Keratinocyte (primary cell): ENCODE data around the gene ERBB3. TPM values are rescaled to one million over a fixed set of nuclear protein-coding genes. Genes with fewer than 3 reads are reported as not detected.

ENCODE experiments used
- DNase-seq: peaks from one replicate; pipeline ENCODE4 v3.0.0-alpha.2; 2011; ENCODE audit warnings: low read depth, missing footprints, low spot score
- FAIRE-seq: peaks from 2 replicates; lab custom pipeline; 2011; peaks lifted over from hg19 to GRCh38; lab: Jason Lieb, UNC
- H2AFZ ChIP-seq: 2 replicates; pipeline ENCODE4 v1.6.0; 2012; ENCODE audit warnings: low read length, control low read depth, inconsistent platforms; ENCODE audit not compliant: control insufficient read depth
- H3K27ac ChIP-seq: 2 replicates; pipeline ENCODE4 v1.5.1; 2011; ENCODE audit warnings: low read length; ENCODE audit not compliant: control insufficient read depth, insufficient read depth
- H3K27me3 ChIP-seq: 3 replicates; pipeline ENCODE4 v1.6.0; 2011; ENCODE audit warnings: low read length; ENCODE audit not compliant: control insufficient read depth, insufficient read depth; ENCODE audit errors: extremely low read depth
- H3K36me3 ChIP-seq, 2 experiments: 2 replicates in 1 of 2; 3 replicates in 1 of 2; pipeline ENCODE4 v1.5.1; 2011; ENCODE audit warnings: low read length in 2 of 2, mild to moderate bottlenecking in 1 of 2; ENCODE audit not compliant: control insufficient read depth in 2 of 2, insufficient read depth in 2 of 2; ENCODE audit errors: extremely low read depth in 1 of 2
- H3K4me1 ChIP-seq: 3 replicates; pipeline ENCODE4 v1.5.1; 2011; ENCODE audit warnings: low read length; ENCODE audit not compliant: control insufficient read depth, insufficient read depth; ENCODE audit errors: extremely low read depth
- H3K4me2 ChIP-seq: 3 replicates; pipeline ENCODE4 v1.6.0; 2011; ENCODE audit warnings: low read depth, low read length; ENCODE audit not compliant: control insufficient read depth, insufficient read depth; ENCODE audit errors: extremely low read depth
- H3K4me3 ChIP-seq, 3 experiments: fragments of 200-600 bp in 1 of 3; sonication (generic) in 1 of 3; 2 replicates in 2 of 3; 3 replicates in 1 of 3; pipeline ENCODE4 v1.5.1; 2011 to 2016; ENCODE audit warnings: low read length in 3 of 3, mild to moderate bottlenecking in 3 of 3, control low read depth in 2 of 3, inconsistent platforms in 1 of 3, low read depth in 1 of 3, mixed read lengths in 1 of 3, mixed run types in 1 of 3, moderate library complexity in 1 of 3; ENCODE audit not compliant: control insufficient read depth in 2 of 3, insufficient read depth in 2 of 3; ENCODE audit errors: extremely low read depth in 1 of 3
- H3K79me2 ChIP-seq: 2 replicates; pipeline ENCODE4 v1.6.0; 2012; ENCODE audit warnings: low read length; ENCODE audit not compliant: control insufficient read depth, insufficient read depth
- H3K9ac ChIP-seq: 3 replicates; pipeline ENCODE4 v1.6.0; 2011; ENCODE audit warnings: low read length; ENCODE audit not compliant: control insufficient read depth, insufficient read depth; ENCODE audit errors: extremely low read depth
- H3K9me1 ChIP-seq: 3 replicates; pipeline ENCODE4 v1.6.0; 2011; ENCODE audit warnings: low read length; ENCODE audit not compliant: control insufficient read depth, insufficient read depth; ENCODE audit errors: extremely low read depth
- H3K9me3 ChIP-seq: 2 replicates; pipeline ENCODE4 v1.5.1; 2012; ENCODE audit warnings: low read depth, low read length; ENCODE audit not compliant: control insufficient read depth
- H4K20me1 ChIP-seq: 3 replicates; pipeline ENCODE4 v1.6.0; 2011; ENCODE audit warnings: low read length; ENCODE audit not compliant: control insufficient read depth, insufficient read depth; ENCODE audit errors: extremely low read depth
- EZH2 ChIP-seq: IDR thresholded peaks from one replicate; pipeline ENCODE4 v1.6.1; 2012; ENCODE audit warnings: inconsistent platforms, mild to moderate bottlenecking, low read length, moderate library complexity
- dilution Hi-C: fragments of 300-500 bp; cut with MboI; formaldehyde crosslinking; loops from one replicate; pipeline ENCODE4 v1.7.0; 2020; ENCODE audit warnings: low sequenced_read_pairs; ENCODE audit not compliant: extremely low pct_ligation_motif_present
- polyA plus RNA-seq, 5 experiments: library from polyadenylated mRNA; depleted of rRNA in 3 of 5; stranded (reverse) in 3 of 5; stranded (forward) in 1 of 5; unstranded in 1 of 5; fragments of >200 nt; gene quantifications; 1 replicate in 1 of 5; 2 replicates in 3 of 5; 3 replicates in 1 of 5; pipeline versions ENCODE4 v1.2.1 to v1.2.3, GENCODE V29; 2011 to 2012; ENCODE audit warnings: missing spikeins in 2 of 5, low read depth in 1 of 5, low replicate concordance in 1 of 5
- TF ChIP-seq, protein P1 (sequence below), 3 experiments: IDR thresholded peaks in 1 of 3; conservative IDR thresholded peaks in 1 of 3; optimal IDR thresholded peaks in 1 of 3; 2 replicates in 2 of 3; 3 replicates in 1 of 3; pipeline versions ENCODE3 to v1.5.1; 2011; ENCODE audit warnings: low read length in 3 of 3, mild to moderate bottlenecking in 3 of 3, moderate library complexity in 2 of 3, control low read depth in 1 of 3, inconsistent platforms in 1 of 3; ENCODE audit not compliant: insufficient read depth in 2 of 3; ENCODE audit errors: extremely low read depth in 1 of 3

The ERBB3 gene
- polyA plus RNA-seq, 1 donor (not counting 4 experiments of a cell fraction or from before 2014, with no cell fraction given), result 16.4 TPM

GRCh38 chr12:56062996-56063395 is 17.0 kb upstream of the ERBB3 start:
- FAIRE-seq, result no peak
- no peak for TF ChIP-seq EZH2
- TF ChIP-seq, protein P1, sequence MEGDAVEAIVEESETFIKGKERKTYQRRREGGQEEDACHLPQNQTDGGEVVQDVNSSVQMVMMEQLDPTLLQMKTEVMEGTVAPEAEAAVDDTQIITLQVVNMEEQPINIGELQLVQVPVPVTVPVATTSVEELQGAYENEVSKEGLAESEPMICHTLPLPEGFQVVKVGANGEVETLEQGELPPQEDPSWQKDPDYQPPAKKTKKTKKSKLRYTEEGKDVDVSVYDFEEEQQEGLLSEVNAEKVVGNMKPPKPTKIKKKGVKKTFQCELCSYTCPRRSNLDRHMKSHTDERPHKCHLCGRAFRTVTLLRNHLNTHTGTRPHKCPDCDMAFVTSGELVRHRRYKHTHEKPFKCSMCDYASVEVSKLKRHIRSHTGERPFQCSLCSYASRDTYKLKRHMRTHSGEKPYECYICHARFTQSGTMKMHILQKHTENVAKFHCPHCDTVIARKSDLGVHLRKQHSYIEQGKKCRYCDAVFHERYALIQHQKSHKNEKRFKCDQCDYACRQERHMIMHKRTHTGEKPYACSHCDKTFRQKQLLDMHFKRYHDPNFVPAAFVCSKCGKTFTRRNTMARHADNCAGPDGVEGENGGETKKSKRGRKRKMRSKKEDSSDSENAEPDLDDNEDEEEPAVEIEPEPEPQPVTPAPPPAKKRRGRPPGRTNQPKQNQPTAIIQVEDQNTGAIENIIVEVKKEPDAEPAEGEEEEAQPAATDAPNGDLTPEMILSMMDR (optimal IDR thresholded peaks at IDR 0.05 in 1 of 3, IDR thresholded peaks at IDR 0.05 in 1 of 3, conservative IDR thresholded peaks at IDR 0.05 in 1 of 3; ENCODE audit: extremely low read depth in 1 of 3, insufficient read depth in 2 of 3, low read length in 3 of 3), result no peak

DNA sequence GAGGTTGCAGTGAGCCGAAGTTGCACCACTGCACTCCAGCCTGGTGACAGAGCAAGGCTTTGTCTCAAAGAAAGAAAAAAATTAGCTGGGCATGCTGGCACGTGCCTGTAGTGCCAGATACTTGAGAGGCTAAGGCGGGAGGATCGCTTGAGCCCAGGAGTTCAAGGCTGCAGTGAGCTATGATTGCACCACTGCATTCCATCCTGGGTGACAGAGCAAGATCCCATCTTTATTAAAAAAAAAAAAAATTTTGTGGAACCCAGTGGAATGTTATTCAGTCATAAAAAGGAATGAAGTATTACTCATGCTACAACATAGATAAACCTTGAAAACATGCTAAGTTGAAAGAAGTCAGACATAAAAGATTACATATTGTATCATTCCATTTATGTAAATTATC is 8.3 kb upstream of the ERBB3 start:
- Histone ChIP-seq H3K27me3 (no peaks in the 10 kb centered on the region), H3K4me1 (peaks cover 7% of the 10 kb centered on the region), H3K9me3 (no peaks in the 10 kb centered on the region), H4K20me1 (no peaks in the 10 kb centered on the region), H2AFZ (no peak overlapping the region), H3K36me3 (no peaks in the 10 kb centered on the region), H3K4me3 (no peak overlapping the region), H3K9me1 (no peaks in the 10 kb centered on the region), H3K9ac (no peak overlapping the region), H3K4me2 (no peak overlapping the region), H3K79me2 (no peaks in the 10 kb centered on the region), H3K27ac (no peak overlapping the region)
- FAIRE-seq (no peak), DNase-seq (peak; percentile 66)
- no peak for TF ChIP-seq EZH2
- TF ChIP-seq, protein P1 (optimal IDR thresholded peaks at IDR 0.05 in 1 of 3, IDR thresholded peaks at IDR 0.05 in 1 of 3, conservative IDR thresholded peaks at IDR 0.05 in 1 of 3; ENCODE audit: extremely low read depth in 1 of 3, insufficient read depth in 2 of 3, low read length in 3 of 3), result no peak
- dilution Hi-C loops, result no loop called here

More at GRCh38 chr12:56062996-56063395, 17.0 kb upstream of the ERBB3 start:
- H3K4me2 ChIP-seq, result no peak overlapping the region
- no peak overlapping the region for H2AFZ ChIP-seq
- H3K4me1 ChIP-seq, result peaks cover 4% of the 10 kb centered on the region
- H3K9ac ChIP-seq, result no peak overlapping the region
- no peaks in the 10 kb centered on the region for H3K9me3 ChIP-seq
- dilution Hi-C loops, result no loop called here
- H3K9me1 ChIP-seq, result no peaks in the 10 kb centered on the region
- H3K27me3 ChIP-seq, result no peaks in the 10 kb centered on the region
- H4K20me1 ChIP-seq, result no peaks in the 10 kb centered on the region
- DNase-seq, result no peak
- no peak overlapping the region for H3K4me3 ChIP-seq
- H3K27ac ChIP-seq, result no peak overlapping the region
- H3K79me2 ChIP-seq, result no peaks in the 10 kb centered on the region
- no peaks in the 10 kb centered on the region for H3K36me3 ChIP-seq
